SK-N-SH treated with all-trans-retinoic acid at 6 μM for 48 hours (cell line): ENCODE data around the gene MEI1.

ENCODE experiments used
- ATAC-seq: fragments of 200-7000 bp; cut with Tn5 transposase; 3 replicates; pipeline ENCODE4 v1.9.1; 2020; ENCODE audit warnings: mild to moderate bottlenecking, moderate library complexity
- ARNTL ChIP-seq: fragments of 450-650 bp; formaldehyde crosslinking; IDR thresholded peaks from 2 replicates; pipeline ENCODE4 v1.5.0; 2020; ENCODE audit warnings: low read depth, mild to moderate bottlenecking, moderate library complexity, borderline replicate concordance
- BACH2 ChIP-seq: fragments of 250-450 bp; sonication (Bioruptor Pico); IDR thresholded peaks from 2 replicates; pipeline ENCODE4 v1.9.0; 2021; ENCODE audit warnings: mild to moderate bottlenecking, borderline replicate concordance
- CSDC2 ChIP-seq: fragments of 250-450 bp; sonication (Bioruptor Pico); IDR thresholded peaks from 2 replicates; pipeline ENCODE4 v1.5.0; 2020; ENCODE audit warnings: mild to moderate bottlenecking, moderate library complexity
- ESRRG ChIP-seq: fragments of 250-450 bp; sonication (Bioruptor Pico); IDR thresholded peaks from 2 replicates; pipeline ENCODE4 v1.6.1; 2021; ENCODE audit warnings: mild to moderate bottlenecking
- ISL1 ChIP-seq: fragments of 250-450 bp; sonication (Bioruptor Pico); IDR thresholded peaks from 2 replicates; pipeline ENCODE4 v2.1.2; 2022; ENCODE audit warnings: mild to moderate bottlenecking, moderate library complexity
- OSR1 ChIP-seq: fragments of 250-450 bp; sonication (Bioruptor Pico); IDR thresholded peaks from 2 replicates; pipeline ENCODE4 v1.8.0; 2022; ENCODE audit warnings: moderate library complexity, mild to moderate bottlenecking, inconsistent platforms
- PATZ1 ChIP-seq: fragments of 250-450 bp; sonication (Bioruptor Pico); IDR thresholded peaks from 2 replicates; pipeline ENCODE4 v1.8.0; 2020; ENCODE audit warnings: mild to moderate bottlenecking, moderate library complexity, borderline replicate concordance
- PPARA ChIP-seq: fragments of 250-450 bp; sonication (Bioruptor Pico); IDR thresholded peaks from 2 replicates; pipeline ENCODE4 v1.5.0; 2020; ENCODE audit warnings: mild to moderate bottlenecking, borderline replicate concordance
- RARB ChIP-seq: fragments of 250-450 bp; sonication (Bioruptor Pico); IDR thresholded peaks from 2 replicates; pipeline ENCODE4 v1.8.0; 2021; ENCODE audit warnings: mild to moderate bottlenecking, moderate library complexity
- TCF4 ChIP-seq: fragments of 250-450 bp; sonication (Bioruptor Pico); IDR thresholded peaks from 2 replicates; pipeline ENCODE4 v1.8.0; 2021; ENCODE audit warnings: mild to moderate bottlenecking, moderate library complexity, borderline replicate concordance
- TSHZ2 ChIP-seq: fragments of 250-450 bp; sonication (Bioruptor Pico); IDR thresholded peaks from 2 replicates; pipeline ENCODE4 v1.5.0; 2020; ENCODE audit warnings: mild to moderate bottlenecking, moderate library complexity
- ZC3H10 ChIP-seq: fragments of 250-450 bp; sonication (Bioruptor Pico); IDR thresholded peaks from 2 replicates; pipeline ENCODE4 v1.5.1; 2021; ENCODE audit warnings: mild to moderate bottlenecking, moderate library complexity
- ZFP3 ChIP-seq: fragments of 250-450 bp; sonication (Bioruptor Pico); IDR thresholded peaks from 2 replicates; pipeline ENCODE4 v1.5.0; 2020; ENCODE audit warnings: mild to moderate bottlenecking, moderate library complexity
- ZFP30 ChIP-seq: fragments of 450-650 bp; formaldehyde crosslinking; IDR thresholded peaks from 2 replicates; pipeline ENCODE4 v1.5.0; 2022; ENCODE audit warnings: mild to moderate bottlenecking, moderate library complexity
- ZNF565 ChIP-seq: fragments of 450-650 bp; formaldehyde crosslinking; conservative IDR thresholded peaks from 2 replicates; pipeline ENCODE4 v1.5.0; 2020; ENCODE audit warnings: low read depth, mild to moderate bottlenecking, moderate library complexity
- ZNF70 ChIP-seq: fragments of 450-650 bp; formaldehyde crosslinking; IDR thresholded peaks from 2 replicates; pipeline ENCODE4 v1.5.0; 2020; ENCODE audit warnings: mild to moderate bottlenecking, moderate library complexity
- ZNF8 ChIP-seq: fragments of 450-650 bp; formaldehyde crosslinking; IDR thresholded peaks from 2 replicates; pipeline ENCODE4 v1.5.0; 2020; ENCODE audit warnings: mild to moderate bottlenecking, moderate library complexity
- TF ChIP-seq, protein P1 (sequence below): fragments of 250-450 bp; sonication (Bioruptor Pico); IDR thresholded peaks from 2 replicates; pipeline ENCODE4 v1.5.1; 2020; ENCODE audit warnings: low read depth, mild to moderate bottlenecking, moderate library complexity
- TF ChIP-seq, protein P2 (sequence below): fragments of 250-450 bp; sonication (Bioruptor Pico); IDR thresholded peaks from 2 replicates; pipeline ENCODE4 v1.5.1; 2021; ENCODE audit warnings: mild to moderate bottlenecking, moderate library complexity
- TF ChIP-seq, protein P3 (sequence below): fragments of 250-450 bp; sonication (Bioruptor Pico); IDR thresholded peaks from 2 replicates; pipeline ENCODE4 v1.8.0; 2021; ENCODE audit warnings: low read depth, mild to moderate bottlenecking, moderate library complexity, borderline replicate concordance

MEI1 gene

GRCh38 chr22:41654322-41654721 lies 45.0 kb upstream of the MEI1 start:
- no peak for ATAC-seq
- no peak for TF ChIP-seq TSHZ2
- TF ChIP-seq ZC3H10 (CRISPR knock-in tag) = no peak
- TF ChIP-seq, all 23 proteins: peak for 0

DNA sequence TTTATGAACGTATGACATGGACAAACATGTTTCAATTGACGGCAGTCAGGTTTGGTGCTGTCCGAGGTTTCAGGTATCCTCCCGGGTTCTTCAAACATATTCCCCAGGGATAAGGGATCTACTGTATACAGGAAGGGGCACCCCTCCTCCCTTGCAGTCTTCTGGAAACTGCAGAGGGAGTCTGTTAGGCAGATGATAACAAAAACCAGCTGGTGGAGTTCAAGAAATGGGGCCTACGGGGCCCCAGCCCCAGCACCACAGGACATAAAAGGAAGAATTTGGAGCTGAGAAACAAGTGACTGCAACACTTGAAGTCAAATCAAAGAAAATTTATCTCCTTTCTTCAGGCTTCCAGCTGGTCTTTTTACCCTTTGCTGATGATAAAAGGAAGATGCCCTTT lies 42.7 kb upstream of the MEI1 start:
- ATAC-seq = no peak
- TF ChIP-seq ESRRG (CRISPR knock-in tag) = no peak
- TF ChIP-seq BACH2 (CRISPR knock-in tag) = no peak
- no peak for TF ChIP-seq TCF4 (CRISPR knock-in tag)
- no peak for TF ChIP-seq ZNF70
- TF ChIP-seq RARB (CRISPR knock-in tag) = no peak
- TF ChIP-seq, protein P1, sequence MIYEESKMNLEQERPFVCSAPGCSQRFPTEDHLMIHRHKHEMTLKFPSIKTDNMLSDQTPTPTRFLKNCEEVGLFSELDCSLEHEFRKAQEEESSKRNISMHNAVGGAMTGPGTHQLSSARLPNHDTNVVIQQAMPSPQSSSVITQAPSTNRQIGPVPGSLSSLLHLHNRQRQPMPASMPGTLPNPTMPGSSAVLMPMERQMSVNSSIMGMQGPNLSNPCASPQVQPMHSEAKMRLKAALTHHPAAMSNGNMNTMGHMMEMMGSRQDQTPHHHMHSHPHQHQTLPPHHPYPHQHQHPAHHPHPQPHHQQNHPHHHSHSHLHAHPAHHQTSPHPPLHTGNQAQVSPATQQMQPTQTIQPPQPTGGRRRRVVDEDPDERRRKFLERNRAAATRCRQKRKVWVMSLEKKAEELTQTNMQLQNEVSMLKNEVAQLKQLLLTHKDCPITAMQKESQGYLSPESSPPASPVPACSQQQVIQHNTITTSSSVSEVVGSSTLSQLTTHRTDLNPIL (CRISPR knock-in tag) = no peak
- TF ChIP-seq, protein P2, sequence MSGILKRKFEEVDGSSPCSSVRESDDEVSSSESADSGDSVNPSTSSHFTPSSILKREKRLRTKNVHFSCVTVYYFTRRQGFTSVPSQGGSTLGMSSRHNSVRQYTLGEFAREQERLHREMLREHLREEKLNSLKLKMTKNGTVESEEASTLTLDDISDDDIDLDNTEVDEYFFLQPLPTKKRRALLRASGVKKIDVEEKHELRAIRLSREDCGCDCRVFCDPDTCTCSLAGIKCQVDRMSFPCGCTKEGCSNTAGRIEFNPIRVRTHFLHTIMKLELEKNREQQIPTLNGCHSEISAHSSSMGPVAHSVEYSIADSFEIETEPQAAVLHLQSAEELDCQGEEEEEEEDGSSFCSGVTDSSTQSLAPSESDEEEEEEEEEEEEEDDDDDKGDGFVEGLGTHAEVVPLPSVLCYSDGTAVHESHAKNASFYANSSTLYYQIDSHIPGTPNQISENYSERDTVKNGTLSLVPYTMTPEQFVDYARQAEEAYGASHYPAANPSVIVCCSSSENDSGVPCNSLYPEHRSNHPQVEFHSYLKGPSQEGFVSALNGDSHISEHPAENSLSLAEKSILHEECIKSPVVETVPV (CRISPR knock-in tag) = no peak
- TF ChIP-seq, protein P3, sequence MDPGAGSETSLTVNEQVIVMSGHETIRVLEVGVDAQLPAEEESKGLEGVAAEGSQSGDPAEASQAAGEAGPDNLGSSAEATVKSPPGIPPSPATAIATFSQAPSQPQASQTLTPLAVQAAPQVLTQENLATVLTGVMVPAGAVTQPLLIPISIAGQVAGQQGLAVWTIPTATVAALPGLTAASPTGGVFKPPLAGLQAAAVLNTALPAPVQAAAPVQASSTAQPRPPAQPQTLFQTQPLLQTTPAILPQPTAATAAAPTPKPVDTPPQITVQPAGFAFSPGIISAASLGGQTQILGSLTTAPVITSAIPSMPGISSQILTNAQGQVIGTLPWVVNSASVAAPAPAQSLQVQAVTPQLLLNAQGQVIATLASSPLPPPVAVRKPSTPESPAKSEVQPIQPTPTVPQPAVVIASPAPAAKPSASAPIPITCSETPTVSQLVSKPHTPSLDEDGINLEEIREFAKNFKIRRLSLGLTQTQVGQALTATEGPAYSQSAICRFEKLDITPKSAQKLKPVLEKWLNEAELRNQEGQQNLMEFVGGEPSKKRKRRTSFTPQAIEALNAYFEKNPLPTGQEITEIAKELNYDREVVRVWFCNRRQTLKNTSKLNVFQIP (CRISPR knock-in tag) = no peak
- TF ChIP-seq OSR1 (CRISPR knock-in tag) = no peak
- TF ChIP-seq ZNF8 (CRISPR knock-in tag) = no peak
- TF ChIP-seq PATZ1 (CRISPR knock-in tag) = no peak

- no peak for ATAC-seq
- TF ChIP-seq ZNF565 (CRISPR knock-in tag) (no peak), BACH2 (CRISPR knock-in tag) (no peak), TCF4 (CRISPR knock-in tag) (no peak), OSR1 (CRISPR knock-in tag) (no peak), ISL1 (CRISPR knock-in tag) (no peak), CSDC2 (no peak), ZNF8 (CRISPR knock-in tag) (no peak), ZC3H10 (CRISPR knock-in tag) (no peak), ESRRG (CRISPR knock-in tag) (no peak), ZNF70 (no peak), ARNTL (no peak), PATZ1 (CRISPR knock-in tag) (no peak), ZFP30 (no peak), PPARA (CRISPR knock-in tag) (no peak), RARB (CRISPR knock-in tag) (no peak), ZFP3 (CRISPR knock-in tag) (no peak)
- TF ChIP-seq, protein P2 (CRISPR knock-in tag) = no peak
- TF ChIP-seq, protein P3 (CRISPR knock-in tag) = no peak
- TF ChIP-seq, protein P1 (CRISPR knock-in tag) = no peak
These were observed 41.6 kb upstream of the MEI1 start for GRCh38 chr22:41657709-41658108.
